NK-92 (cell line): Measurements from ENCODE around the gene ASS1.

Source experiments
- DNase-seq: peaks from one replicate; lab custom pipeline; 2025; ENCODE audit not compliant: unreplicated experiment; lab: John Stamatoyannopoulos, UW

The ASS1 gene

DNA sequence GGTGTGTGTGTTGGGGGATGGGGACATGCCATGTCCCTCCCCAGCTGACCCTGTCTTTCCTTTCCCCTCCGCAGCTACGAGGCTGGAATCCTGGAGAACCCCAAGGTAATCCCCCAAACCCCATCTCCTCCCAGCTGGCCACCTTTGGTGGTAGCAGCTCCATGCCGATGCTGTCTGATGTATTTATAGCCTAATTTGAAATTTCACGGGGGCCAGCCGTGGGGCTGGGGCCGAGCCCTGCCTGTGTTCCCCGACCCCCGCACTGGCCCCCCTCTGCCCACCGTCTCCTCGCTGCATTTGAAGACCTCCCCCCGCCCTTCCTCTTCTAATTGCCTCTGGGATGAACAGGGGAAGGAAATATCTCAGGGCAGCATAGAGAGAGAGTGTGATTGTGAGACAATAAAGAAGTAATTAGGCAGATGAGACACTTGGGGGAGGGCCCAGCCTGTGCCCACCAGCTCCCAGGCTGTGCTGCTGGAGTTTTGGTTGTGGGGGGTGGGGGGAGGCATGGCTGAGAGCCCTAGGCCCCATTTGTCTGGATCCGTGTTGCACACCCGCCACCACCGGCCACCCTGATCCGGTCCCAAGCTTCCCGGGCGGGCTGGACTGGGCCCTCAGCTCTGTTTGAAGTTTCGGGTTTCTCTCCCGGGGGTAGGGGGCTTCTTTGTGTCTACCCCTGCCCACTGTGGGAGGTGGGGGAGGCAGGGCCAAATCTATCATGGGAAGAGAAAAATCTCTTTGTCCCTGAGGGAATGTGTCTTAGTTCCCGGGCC, 26.8 kb downstream of the ASS1 start:
- no peak for DNase-seq

DNA sequence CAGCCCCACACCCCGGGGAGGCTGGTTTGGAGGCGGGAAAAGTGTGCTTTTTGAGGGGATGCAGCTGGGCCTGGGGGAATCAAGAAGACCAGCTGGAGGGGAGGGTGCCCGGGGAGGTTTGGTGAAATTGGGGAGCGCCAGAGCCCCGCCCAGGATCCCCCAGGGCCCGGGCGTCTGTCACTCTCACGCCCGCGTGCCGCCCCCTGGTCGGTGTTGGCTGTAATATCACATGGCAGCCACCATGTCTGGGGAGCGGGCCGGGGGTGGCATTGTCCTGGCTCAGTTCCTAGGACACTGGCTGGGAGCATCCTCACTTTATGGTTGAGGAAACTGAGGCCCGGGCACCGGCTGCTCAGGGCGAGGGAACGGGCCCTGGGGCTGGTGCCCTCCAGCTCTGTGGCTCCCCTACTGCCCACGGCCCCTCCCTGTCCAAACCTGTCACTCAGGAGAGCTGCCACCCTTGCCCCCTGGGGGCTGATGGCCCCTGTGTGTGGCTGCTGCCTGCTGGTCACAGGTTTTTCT, 27.5 kb downstream of the ASS1 start:
- no peak for DNase-seq

DNA sequence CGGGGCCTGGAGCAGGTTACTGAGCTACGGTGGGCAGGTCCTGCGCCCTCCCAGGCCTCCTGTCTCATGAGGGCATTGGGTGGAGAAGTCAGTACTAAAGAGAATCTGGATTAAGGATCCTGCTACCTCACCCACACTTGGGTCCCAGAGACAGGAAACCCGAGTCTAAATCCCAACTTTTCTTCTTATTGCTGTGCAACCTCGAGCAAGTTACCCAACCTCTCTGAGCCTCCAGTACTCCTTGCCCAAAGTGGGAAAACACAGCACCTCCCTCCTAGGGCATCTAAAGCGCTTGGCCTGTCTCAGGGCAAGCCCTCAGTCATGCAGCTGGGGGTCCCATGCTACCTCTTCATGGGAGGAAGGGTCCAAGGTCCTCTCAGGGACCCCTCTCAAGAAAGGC, 28.2 kb downstream of the ASS1 start:
- no peak for DNase-seq

DNA sequence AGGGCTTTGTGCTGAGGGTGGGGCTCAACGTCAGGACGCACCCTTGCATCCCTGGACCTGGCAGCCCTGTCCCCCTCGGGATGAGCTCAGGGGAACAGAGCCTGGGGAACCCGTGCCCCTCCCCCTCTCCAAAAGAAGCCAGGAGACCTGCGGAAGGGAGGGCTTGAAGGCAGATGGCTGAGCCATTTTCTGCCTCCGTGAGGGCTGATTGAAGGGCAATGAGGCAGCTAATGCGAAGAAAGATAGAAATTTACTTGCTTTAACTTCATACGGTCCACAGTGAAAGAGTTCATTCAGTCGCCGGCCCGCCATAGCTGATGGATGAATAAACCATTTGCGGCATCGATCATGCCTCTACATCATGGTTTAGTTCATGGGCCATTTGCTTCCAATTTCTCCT, 28.8 kb downstream of the ASS1 start:
- no peak for DNase-seq

DNA sequence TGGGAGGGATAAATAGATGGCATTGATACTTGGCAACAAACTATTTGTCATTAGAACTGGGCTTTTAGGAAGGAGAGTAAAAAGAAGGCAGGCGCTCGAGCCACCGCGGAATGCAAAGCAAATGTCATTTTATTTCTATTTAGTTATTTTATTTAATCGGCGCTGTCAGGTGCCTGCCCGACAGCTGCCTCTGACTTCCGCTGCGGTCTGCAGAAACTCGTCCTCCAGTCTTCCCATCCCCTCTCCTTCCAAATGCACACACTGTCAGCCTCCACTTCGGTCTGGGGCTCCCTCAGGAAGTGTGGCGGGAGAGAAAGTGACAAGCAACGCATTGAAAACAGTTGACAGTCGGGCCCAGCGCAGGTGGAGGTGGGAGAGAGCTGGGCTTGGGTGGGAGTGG, 29.3 kb downstream of the ASS1 start:
- no peak for DNase-seq

DNA sequence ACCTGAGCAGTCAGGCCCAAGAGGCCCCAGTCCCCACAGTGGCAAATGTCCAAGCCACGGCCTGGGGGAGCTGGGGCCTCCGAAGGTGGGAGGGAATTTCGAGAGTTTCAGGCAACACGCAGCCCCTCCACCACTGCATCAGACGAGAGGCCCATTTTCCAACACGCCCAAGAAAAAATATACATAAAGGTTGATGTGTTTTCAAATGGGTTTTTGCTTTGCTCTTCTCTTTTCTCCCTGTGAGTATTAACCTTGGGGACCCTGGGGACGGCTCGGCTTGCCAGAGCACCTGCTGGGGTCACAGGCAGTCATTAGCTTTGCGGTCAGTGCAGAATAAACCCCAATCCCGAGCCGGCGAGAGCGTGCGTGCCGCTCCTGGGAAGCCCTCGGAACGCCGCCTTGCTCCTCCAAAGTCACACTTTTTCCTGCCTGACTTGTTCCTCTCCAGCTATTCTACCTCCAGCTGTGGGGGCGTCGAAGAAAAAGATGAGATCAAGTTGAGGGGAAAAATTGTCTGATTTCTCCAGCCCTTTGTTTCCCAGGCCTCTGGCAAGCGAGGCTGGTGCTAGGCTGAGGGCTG, 31.5 kb downstream of the ASS1 start:
- DNase-seq: no peak

DNA sequence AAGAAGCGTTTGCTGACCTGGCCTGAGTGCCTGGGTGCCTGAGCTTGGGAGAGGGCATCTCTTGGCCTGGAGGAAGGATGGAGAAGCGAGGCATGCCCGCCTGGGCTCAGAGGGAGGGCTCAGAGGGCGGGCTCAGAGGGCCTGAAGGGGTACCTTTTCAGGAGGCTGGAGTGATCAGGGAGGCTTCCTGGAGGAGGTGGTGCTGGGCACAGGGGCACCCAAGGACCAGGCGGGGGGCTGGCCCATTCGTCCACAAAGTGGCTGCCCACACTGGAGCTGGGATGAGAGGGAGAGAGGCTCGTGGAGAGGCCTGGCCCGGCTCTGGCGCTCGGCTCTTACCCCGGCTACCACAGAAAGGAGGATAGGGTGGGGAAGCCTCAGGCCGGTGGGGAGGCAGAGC, 32.8 kb downstream of the ASS1 start:
- DNase-seq: no peak

DNA sequence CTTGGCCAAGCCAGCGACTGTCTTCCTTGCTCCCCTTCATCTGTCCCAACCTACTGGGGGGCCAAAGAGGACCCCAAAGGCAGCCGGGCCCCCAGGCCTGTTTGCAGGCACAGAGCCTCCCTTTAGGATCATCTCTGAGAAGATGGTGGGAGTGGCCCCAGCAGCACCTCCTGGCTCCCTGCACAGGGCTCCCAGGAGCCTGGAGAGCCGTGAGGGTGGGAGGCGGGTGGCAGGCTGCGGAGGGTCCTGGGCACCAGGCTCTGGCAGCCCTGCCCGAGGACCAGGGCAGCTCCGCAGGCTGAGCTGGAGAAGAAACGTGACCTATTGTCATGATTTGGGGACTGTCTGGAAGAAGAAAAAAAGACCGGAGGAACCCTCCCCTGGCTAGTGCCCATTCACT, 33.4 kb downstream of the ASS1 start:
- DNase-seq: no peak

DNA sequence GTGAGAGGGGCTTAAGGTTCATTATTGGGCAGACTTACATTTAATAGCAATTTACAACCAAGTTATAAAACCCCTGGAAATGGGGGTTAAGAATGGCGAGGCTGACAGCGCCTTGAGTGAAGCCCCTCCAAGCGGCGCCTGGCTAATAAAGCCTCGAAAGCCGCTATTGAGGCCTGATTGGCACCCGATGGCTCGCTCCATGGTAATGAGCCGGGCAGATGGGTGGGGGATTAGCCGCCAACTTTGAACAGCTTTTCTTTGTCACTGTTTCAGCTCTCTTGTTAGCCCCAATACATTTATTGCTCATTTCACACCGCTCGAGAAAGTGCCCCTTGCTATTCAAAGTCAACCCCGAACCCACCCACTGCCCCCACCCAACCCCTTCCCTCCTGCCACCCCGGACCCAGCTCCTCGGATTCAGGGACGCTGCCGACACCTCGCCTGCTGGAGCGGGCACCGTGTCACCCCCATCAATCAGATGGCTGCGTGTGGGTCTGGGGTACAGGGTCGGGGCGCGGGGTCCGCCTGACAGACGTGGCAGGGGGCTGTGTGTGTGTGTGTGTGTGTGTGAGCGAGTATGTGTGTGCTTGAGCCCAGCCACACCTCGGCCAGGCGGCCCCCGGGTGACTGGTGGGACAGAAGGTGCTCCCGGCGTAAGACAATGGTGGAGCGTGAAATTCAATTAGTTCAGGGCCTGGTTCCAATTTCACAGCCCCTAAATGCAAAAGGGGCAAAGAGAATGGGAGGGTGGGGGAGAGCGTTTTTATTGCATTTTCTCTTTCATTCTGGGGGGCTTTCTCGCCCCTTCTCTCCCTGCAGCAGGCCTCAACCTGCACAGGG, 34.2 kb downstream of the ASS1 start:
- DNase-seq: no peak

DNA sequence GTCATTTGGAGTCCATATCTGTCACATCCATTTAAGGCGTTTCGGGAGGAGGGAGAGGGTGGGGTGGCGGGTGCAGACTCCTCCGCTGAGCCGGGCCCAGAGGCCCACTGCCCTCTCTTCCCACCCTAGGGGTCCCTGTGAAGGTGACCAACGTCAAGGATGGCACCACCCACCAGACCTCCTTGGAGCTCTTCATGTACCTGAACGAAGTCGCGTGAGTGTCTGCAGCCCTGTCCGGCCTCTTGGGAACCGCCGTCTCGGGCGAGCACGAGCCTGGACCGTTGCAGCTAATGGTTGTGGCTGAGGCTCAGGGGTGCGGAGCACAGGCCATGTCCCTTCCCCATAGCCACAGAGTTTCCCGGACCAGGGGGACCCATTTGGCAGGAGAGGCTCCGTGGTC, 34.8 kb downstream of the ASS1 start:
- DNase-seq: no peak

DNA sequence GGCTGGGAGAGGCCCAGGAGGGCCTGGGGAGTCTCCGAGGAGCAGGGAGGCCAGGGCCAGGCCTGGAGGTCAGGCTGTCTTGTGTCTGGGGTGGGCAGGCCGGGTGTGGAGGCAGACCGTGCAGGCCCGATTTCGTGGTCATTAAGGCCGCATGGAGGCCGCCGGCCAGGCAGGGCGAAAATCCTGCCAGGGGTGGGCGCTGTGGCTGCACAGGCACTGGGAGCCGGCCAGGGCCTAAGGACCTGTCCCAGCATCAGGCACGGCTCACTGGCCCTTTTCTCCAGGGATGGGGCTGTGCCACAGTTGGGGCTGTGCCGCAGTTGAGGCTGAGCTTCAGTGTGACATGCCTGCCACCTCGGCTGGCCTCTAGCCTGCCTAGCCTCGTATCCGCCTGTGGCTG, 35.9 kb downstream of the ASS1 start:
- DNase-seq: no peak

DNA sequence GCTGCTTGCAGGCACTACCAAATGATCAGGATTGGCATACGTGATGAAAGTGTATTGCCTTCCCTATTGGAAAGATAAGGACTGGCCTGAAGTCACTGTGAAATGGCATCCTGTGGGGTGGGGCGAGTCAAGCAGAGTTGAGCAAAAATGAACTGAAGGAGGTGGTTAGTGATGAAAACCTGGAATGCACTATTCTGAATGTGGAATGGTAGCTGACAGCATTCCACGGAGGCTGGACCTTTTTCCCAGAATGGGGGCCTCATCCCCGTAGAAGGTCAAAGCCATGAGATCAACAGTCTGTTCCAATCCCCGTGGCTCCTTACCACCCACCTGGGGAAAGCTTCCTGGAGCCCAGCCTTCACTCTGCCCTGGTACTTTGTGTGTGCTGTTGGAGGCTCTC, 37.7 kb downstream of the ASS1 start:
- no peak for DNase-seq

DNA sequence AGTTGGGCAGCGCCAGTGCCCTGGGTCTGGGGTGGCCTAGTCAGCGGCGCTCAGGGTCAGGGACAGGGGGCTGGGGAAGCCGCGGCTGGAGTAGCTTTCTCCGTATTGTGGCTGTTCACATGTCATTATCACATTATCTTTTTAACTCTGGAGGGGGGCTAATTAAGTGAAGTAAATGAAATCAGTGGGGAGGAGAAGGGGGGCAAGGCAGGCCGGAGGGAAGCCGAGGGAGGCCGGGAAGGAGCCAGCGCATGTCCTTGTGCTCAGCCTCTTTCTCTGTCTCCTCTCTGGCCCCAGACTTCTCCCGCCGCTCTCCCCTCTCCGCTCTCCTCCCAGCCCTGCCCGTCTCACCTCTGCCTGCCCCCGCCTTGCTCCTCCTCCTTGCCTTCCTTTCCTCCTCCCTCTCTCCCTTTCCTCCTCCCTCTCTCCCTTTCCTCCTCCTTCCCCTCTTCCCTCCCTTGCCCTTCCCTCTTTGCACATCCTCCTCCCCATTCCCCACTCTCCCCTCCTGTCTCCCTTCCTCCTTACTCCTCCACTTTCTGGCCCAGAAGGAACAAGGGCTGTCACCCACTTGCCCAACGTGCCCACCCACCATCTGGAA, 38.7 kb downstream of the ASS1 start:
- DNase-seq: no peak

DNA sequence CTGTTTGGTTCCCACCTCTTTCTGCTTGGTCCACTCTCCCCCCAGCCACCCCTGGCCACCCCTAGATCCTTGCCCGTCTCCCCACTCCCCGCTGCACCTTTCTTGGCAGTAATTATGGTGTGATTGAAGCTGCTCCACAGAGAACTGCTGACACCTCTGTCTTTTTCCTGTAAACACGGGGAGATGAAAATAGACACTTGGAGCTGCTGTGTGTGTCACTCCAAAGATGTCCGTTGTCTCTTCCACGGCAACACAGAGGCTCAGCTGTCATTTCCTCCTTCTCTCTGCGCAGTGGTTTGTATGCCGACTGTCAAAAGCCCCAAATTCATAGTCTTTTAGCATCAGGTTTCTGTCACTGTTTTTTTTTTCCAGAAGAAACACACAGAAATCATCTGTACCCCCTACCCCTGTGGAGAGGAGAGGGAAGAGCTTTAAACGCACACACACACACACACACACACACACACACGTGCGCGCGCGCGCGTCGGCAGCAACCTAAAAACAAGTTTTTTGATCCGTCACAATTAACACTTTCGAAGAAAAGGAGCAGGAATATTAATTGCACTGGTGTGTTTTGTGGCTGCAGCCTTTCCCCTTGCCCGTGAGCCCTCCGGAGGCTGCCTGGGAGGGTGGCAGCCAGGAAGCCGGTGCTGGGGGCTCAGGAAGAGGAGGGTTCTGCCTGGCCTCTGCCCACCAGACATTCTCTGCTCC, 39.8 kb downstream of the ASS1 start:
- DNase-seq: no peak

DNA sequence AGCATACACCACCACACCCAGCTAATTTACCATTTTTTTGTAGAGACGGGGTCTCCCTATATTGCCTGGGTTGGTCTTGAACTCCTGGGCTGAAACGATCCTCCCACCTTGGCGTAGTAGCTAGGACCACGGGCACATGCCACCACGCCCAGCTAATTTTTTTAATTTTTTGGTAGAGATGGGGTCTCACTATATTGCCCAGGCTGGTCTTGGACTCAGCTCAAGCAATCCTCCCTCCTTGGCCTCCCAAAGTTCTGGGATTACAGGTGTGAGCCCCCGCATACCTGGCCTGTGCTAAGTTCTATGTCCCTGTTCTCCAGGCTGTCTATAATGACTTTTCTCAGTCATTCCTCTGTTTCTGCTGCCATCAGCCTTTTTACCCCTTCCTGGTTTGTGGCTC, 41.3 kb downstream of the ASS1 start:
- DNase-seq: no peak

DNA sequence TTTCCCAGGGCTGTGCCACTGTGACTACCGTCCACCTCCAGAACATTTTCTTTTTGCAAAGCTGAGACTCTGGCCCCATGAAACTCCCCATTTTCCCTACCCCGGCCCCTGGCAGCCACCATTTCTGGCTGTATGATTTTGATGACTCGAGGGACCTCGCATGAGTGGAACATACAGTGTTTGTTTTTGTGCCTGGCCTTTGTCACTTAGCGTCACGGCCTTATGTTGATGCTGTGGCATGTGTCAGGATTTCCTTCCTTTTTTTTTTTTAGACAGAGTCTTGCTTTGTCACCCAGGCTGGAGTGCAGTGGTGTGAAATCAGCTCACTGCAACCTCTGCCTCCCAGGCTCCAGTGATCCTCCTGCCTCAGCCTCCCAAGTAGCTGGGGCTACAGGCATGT, 42.7 kb downstream of the ASS1 start:
- no peak for DNase-seq

DNA sequence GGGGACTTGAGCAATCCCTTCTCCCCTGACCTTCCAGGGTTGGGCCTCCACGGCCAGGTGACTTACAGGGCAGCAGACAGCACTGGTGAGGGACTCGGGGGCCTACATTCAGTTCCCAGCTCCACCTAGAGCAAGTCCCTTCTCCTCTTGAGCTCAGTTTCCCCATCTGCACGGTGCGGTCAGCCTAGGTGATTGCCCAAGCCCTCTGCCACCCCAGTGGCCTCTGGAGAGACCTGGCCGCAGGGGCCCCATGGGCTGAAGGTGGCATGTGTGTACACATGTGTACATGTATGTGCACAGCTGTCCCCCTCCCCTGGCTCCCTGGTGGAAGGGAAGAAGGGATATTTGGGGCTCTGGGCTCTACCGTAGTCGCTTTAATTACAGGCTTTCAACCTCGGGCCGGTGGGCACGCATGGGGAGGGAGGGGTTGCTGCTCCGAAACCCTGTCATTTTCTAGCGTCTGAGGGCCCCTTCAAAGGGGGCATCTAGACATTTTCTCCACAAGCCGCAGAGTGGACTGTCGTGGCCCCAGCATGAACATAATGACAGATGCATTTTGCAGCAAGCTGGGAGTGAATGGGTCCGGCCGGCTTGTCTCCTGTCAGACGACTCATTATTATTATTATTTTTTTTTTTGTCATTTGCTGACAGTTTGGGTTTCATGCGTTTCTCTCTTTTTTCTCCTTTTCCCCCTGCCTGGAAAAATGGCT, 44.0 kb downstream of the ASS1 start:
- DNase-seq: no peak

DNA sequence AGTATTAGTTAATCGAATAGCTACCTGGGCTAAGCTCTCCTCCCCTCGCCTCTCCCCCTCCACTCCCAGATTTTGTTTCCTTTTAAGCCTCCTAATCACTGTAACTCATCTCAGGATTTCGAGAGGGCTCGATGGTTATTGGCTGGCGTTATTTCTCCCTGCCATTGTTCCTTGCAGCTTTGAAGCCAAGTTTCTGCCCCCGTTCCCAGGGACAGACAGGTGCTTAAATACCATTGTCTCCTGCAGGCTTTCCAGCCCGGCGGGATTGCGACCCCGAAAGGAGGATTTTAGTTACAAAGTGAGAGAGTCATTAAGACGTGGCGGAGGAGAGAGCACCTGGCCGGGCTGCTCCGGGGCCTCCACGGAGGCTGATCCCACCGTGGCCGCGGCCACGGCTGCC, 46.2 kb downstream of the ASS1 start:
- DNase-seq: no peak

DNA sequence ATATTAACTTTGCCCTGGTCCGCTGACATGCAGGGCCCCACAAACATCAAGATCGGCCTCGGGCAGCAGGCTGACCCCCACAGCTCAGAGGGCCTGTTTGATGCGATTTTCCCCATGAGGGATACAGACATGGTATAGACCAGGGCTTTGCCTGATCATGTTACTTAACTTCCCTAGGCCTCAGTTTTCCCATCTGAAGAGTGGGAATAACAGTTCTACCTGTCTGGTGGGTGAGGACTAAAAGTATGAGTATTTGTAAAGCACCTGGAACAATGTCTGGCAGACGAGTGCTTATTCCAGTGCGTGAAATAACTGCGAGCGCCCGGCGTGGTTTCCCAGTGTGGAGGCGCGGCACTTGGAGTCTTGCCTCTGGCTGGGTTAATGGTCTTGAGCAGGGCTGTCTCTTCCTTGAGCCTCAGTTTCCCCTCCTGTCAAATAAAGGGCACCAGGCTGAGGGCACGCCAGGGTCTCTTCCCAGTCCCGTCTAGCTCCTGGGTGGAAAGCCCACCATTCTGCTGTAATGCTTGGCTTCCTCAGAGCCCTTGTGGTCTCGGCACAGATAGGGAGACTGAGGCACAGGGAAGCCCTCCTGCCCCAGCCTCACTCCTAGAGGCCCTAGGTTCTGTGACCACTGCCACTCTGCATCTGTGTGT, 47.2 kb downstream of the ASS1 start:
- DNase-seq: no peak

DNA sequence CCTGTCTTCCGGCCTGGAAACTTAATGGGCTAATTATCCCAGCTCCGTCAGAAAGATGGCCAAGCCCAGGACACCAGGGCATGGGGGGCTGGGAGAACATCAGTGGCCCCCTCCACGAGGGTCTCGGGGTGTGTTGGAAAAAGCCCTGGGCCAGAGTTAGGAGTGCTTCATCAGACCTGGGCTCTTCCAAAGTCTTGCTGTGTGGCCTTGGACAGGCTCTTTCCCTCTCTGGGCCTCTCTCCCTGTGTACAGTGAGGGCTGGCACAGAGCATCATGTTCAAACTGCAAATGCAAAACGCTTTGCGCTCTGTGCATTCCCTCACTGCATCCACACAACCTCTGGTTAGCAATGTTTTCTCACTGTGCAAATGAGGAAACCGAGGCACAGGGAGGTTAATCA, 48.3 kb downstream of the ASS1 start:
- DNase-seq: no peak
